ENCODE data around the gene NEDD4L.
A peak's percentile ranks its signal among the peaks of the same experiment; 100 is the strongest.

The NEDD4L gene

GRCh38 chr18:58362027-58362575 is 318.1 kb downstream of the NEDD4L start:
- ChIA-PET POLR2A (ENCODE audit: low non-redundant PET) (no interaction called here), CTCF (interaction anchor here (0.7 kb wide), 1 partner anchor 393 kb away, joined by 4 read pairs; no protein-coding TSS in a partner anchor)
- no peak overlapping the region for H3K27ac ChIP-seq
- TF ChIP-seq CTCF (conservative IDR thresholded peaks at IDR 0.05; ENCODE audit: low read depth) = no peak
- peak; percentile 14 for DNase-seq (ENCODE audit: low spot score)

GRCh38 chr18:58362829-58363271 is 318.8 kb downstream of the NEDD4L start:
- ChIA-PET CTCF (interaction anchor here (0.7 kb wide), 1 partner anchor 392 kb away, joined by 4 read pairs; no protein-coding TSS in a partner anchor), POLR2A (ENCODE audit: low non-redundant PET) (no interaction called here)
- no peak overlapping the region for H3K27ac ChIP-seq
- TF ChIP-seq CTCF (conservative IDR thresholded peaks at IDR 0.05; ENCODE audit: low read depth) = no peak
- no peak for DNase-seq (ENCODE audit: low spot score)

- CTCF ChIA-PET = no interaction called here
- TF ChIP-seq CTCF (conservative IDR thresholded peaks at IDR 0.05; ENCODE audit: low read depth) = no peak
- no peak overlapping the region for H3K27ac ChIP-seq
- DNase-seq (ENCODE audit: low spot score) = no peak
- POLR2A ChIA-PET (ENCODE audit: low non-redundant PET) = no interaction called here
Measured at GRCh38 chr18:58363767-58364540, 319.9 kb downstream of the NEDD4L start.

- no peak for TF ChIP-seq CTCF (conservative IDR thresholded peaks at IDR 0.05; ENCODE audit: low read depth)
- no peak overlapping the region for H3K27ac ChIP-seq
- CTCF ChIA-PET = no interaction called here
- POLR2A ChIA-PET (ENCODE audit: low non-redundant PET) = no interaction called here
- no peak for DNase-seq (ENCODE audit: low spot score)
Measured at GRCh38 chr18:58364876-58365528, 321.0 kb downstream of the NEDD4L start.

GRCh38 chr18:58367425-58368140 is 323.6 kb downstream of the NEDD4L start:
- POLR2A ChIA-PET (ENCODE audit: low non-redundant PET) = no interaction called here
- no peak for DNase-seq (ENCODE audit: low spot score)
- CTCF ChIA-PET = no interaction called here
- no peak overlapping the region for H3K27ac ChIP-seq
- TF ChIP-seq CTCF (conservative IDR thresholded peaks at IDR 0.05; ENCODE audit: low read depth) = no peak

GRCh38 chr18:58369616-58370015 is 325.6 kb downstream of the NEDD4L start:
- no peak for DNase-seq (ENCODE audit: low spot score)
- ChIA-PET CTCF (no interaction called here), POLR2A (ENCODE audit: low non-redundant PET) (no interaction called here)
- no peak for TF ChIP-seq CTCF (conservative IDR thresholded peaks at IDR 0.05; ENCODE audit: low read depth)
- no peak overlapping the region for H3K27ac ChIP-seq
